Measurements from ENCODE around the gene C3orf52.
A peak's percentile ranks its signal among the peaks of the same experiment; 100 is the strongest.

C3orf52 gene

GRCh38 chr3:112138219-112138969 lies 52.2 kb downstream of the C3orf52 start:
- Histone ChIP-seq H3F3A (ENCODE audit: insufficient read depth) (peaks cover 25% of the 10 kb centered on the region), H3K4me3 (ENCODE audit: insufficient read depth, low read length, poor library complexity, severe bottlenecking) (no peak overlapping the region), H3K79me2 (ENCODE audit: insufficient read depth, low read length) (peaks cover 2% of the 10 kb centered on the region; the same call in 1 of the 2 replicates), H3K4me2 (ENCODE audit: low read depth, low read length, poor library complexity, severe bottlenecking) (no peak overlapping the region), H2AFZ (ENCODE audit: low read depth, low read length, severe bottlenecking) (peak overlapping the region; percentile 86), H3K27me3 (ENCODE audit: low read length) (no peaks in the 10 kb centered on the region), H3K9ac (ENCODE audit: low read length) (no peak overlapping the region), H3K9me3 (ENCODE audit: insufficient read depth, low read length) (no peaks in the 10 kb centered on the region), H4K20me1 (ENCODE audit: low read depth, low read length) (no peaks in the 10 kb centered on the region), H3K9me2 (replicated peaks; ENCODE audit: insufficient read depth, low read length) (no peaks in the 10 kb centered on the region), H3K36me3 (ENCODE audit: low read length) (no peaks in the 10 kb centered on the region), H3K27ac (ENCODE audit: low read depth, low read length) (no peak overlapping the region)
- no peak for TF ChIP-seq EZH2phosphoT487 (conservative IDR thresholded peaks at IDR 0.05; ENCODE audit: low read length)
- TF ChIP-seq CTCF (IDR thresholded peaks at IDR 0.05; ENCODE audit: insufficient read depth, low read length, poor library complexity, severe bottlenecking), result no peak

GRCh38 chr3:112140584-112140983 lies 54.4 kb downstream of the C3orf52 start:
- Histone ChIP-seq H3K36me3 (ENCODE audit: low read length) (no peaks in the 10 kb centered on the region), H3K27me3 (ENCODE audit: low read length) (no peaks in the 10 kb centered on the region), H3K27ac (ENCODE audit: low read depth, low read length) (no peak overlapping the region), H4K20me1 (ENCODE audit: low read depth, low read length) (no peaks in the 10 kb centered on the region), H3K4me3 (ENCODE audit: insufficient read depth, low read length, poor library complexity, severe bottlenecking) (no peak overlapping the region), H3K9ac (ENCODE audit: low read length) (no peak overlapping the region), H2AFZ (ENCODE audit: low read depth, low read length, severe bottlenecking) (no peak overlapping the region), H3K9me3 (ENCODE audit: insufficient read depth, low read length) (peaks cover 4% of the 10 kb centered on the region; the same call in 1 of the 2 replicates), H3F3A (ENCODE audit: insufficient read depth) (peaks cover 12% of the 10 kb centered on the region), H3K4me2 (ENCODE audit: low read depth, low read length, poor library complexity, severe bottlenecking) (no peak overlapping the region), H3K9me2 (replicated peaks; ENCODE audit: insufficient read depth, low read length) (no peaks in the 10 kb centered on the region), H3K79me2 (ENCODE audit: insufficient read depth, low read length) (no peaks in the 10 kb centered on the region)
- no peak for TF ChIP-seq EZH2phosphoT487 (conservative IDR thresholded peaks at IDR 0.05; ENCODE audit: low read length)
- TF ChIP-seq CTCF (IDR thresholded peaks at IDR 0.05; ENCODE audit: insufficient read depth, low read length, poor library complexity, severe bottlenecking), result no peak

- peaks cover 5% of the 10 kb centered on the region for H3F3A ChIP-seq (ENCODE audit: insufficient read depth)
- TF ChIP-seq EZH2phosphoT487 (conservative IDR thresholded peaks at IDR 0.05; ENCODE audit: low read length), result no peak
- TF ChIP-seq CTCF (IDR thresholded peaks at IDR 0.05; ENCODE audit: insufficient read depth, low read length, poor library complexity, severe bottlenecking), result no peak
- H3K9ac ChIP-seq (ENCODE audit: low read length), result no peak overlapping the region
- no peak overlapping the region for H3K27ac ChIP-seq (ENCODE audit: low read depth, low read length)
- H3K36me3 ChIP-seq (ENCODE audit: low read length), result no peaks in the 10 kb centered on the region
- H4K20me1 ChIP-seq (ENCODE audit: low read depth, low read length), result no peaks in the 10 kb centered on the region
- H3K79me2 ChIP-seq (ENCODE audit: insufficient read depth, low read length), result no peaks in the 10 kb centered on the region
- no peak overlapping the region for H3K4me3 ChIP-seq (ENCODE audit: insufficient read depth, low read length, poor library complexity, severe bottlenecking)
- H3K9me3 ChIP-seq (ENCODE audit: insufficient read depth, low read length), result peaks cover 4% of the 10 kb centered on the region; the same call in 1 of the 2 replicates
- H3K4me2 ChIP-seq (ENCODE audit: low read depth, low read length, poor library complexity, severe bottlenecking), result no peak overlapping the region
- H2AFZ ChIP-seq (ENCODE audit: low read depth, low read length, severe bottlenecking), result no peak overlapping the region
- no peaks in the 10 kb centered on the region for H3K27me3 ChIP-seq (ENCODE audit: low read length)
- no peaks in the 10 kb centered on the region for H3K9me2 ChIP-seq (replicated peaks; ENCODE audit: insufficient read depth, low read length)
These were observed 55.1 kb downstream of the C3orf52 start for GRCh38 chr3:112141293-112141692.
